Measurements from ENCODE around the gene BIRC7.
"Not testable (repeated sequence)": the region's sequence is repeated elsewhere in the genome, so short reads cannot be mapped to it uniquely, and the experiment has no call there.

BIRC7 gene

GRCh38 chr20:63206878-63207277, 28.8 kb upstream of the BIRC7 start:
- no peak for DNase-seq (ENCODE audit: low read depth in 2 of 3, low spot score in 2 of 3)

GRCh38 chr20:63208346-63208909, 27.3 kb upstream of the BIRC7 start:
- DNase-seq (ENCODE audit: low read depth in 2 of 3, low spot score in 2 of 3): no peak

GRCh38 chr20:63210011-63210605, 25.6 kb upstream of the BIRC7 start:
- no peak for DNase-seq (ENCODE audit: low read depth in 2 of 3, low spot score in 2 of 3)

GRCh38 chr20:63212393-63212730, 23.3 kb upstream of the BIRC7 start:
- DNase-seq (ENCODE audit: low read depth in 2 of 3, low spot score in 2 of 3): no peak

GRCh38 chr20:63212792-63213191, 22.9 kb upstream of the BIRC7 start:
- no peak for DNase-seq (ENCODE audit: low read depth in 2 of 3, low spot score in 2 of 3)

GRCh38 chr20:63214514-63214913, 21.2 kb upstream of the BIRC7 start:
- no peak for DNase-seq (ENCODE audit: low read depth in 2 of 3, low spot score in 2 of 3)

- peak in 1 of 3 experiments; percentile 21 for DNase-seq (ENCODE audit: low read depth in 2 of 3, low spot score in 2 of 3)
Observed at GRCh38 chr20:63215101-63216040, 20.3 kb upstream of the BIRC7 start.

GRCh38 chr20:63216041-63216848, 19.5 kb upstream of the BIRC7 start, which contains the start of gene YTHDF1:
Gene YTHDF1, minus strand, starts transcription at chr20:63216131. Its CDS starts 239 bp downstream, at chr20:63215892.
- DNase-seq (ENCODE audit: low read depth in 2 of 3, low spot score in 2 of 3): peak; percentile 83 to 93 (median 86)

- no peak for DNase-seq (ENCODE audit: low read depth in 2 of 3, low spot score in 2 of 3)
Observed at GRCh38 chr20:63216849-63217471, 18.7 kb upstream of the BIRC7 start.

- DNase-seq (ENCODE audit: low read depth in 2 of 3, low spot score in 2 of 3): no peak
Observed at GRCh38 chr20:63217706-63218105, 18.0 kb upstream of the BIRC7 start.

- DNase-seq (ENCODE audit: low read depth in 2 of 3, low spot score in 2 of 3): no peak
Observed at GRCh38 chr20:63218701-63219446, 16.8 kb upstream of the BIRC7 start.

GRCh38 chr20:63219447-63219821, 16.3 kb upstream of the BIRC7 start:
- no peak for DNase-seq (ENCODE audit: low read depth in 2 of 3, low spot score in 2 of 3)

GRCh38 chr20:63219866-63220521, 15.7 kb upstream of the BIRC7 start:
- no peak for DNase-seq (ENCODE audit: low read depth in 2 of 3, low spot score in 2 of 3)

GRCh38 chr20:63220696-63221399, 14.9 kb upstream of the BIRC7 start:
- DNase-seq (ENCODE audit: low read depth in 2 of 3, low spot score in 2 of 3): no peak

GRCh38 chr20:63221400-63222053, 14.2 kb upstream of the BIRC7 start:
- not testable (repeated sequence) for DNase-seq (ENCODE audit: low read depth in 2 of 3, low spot score in 2 of 3)

- DNase-seq (ENCODE audit: low read depth in 2 of 3, low spot score in 2 of 3): no peak
Observed at GRCh38 chr20:63222541-63222940, 13.2 kb upstream of the BIRC7 start.

GRCh38 chr20:63223121-63223825, 12.4 kb upstream of the BIRC7 start:
- no peak for DNase-seq (ENCODE audit: low read depth in 2 of 3, low spot score in 2 of 3)

- no peak for DNase-seq (ENCODE audit: low read depth in 2 of 3, low spot score in 2 of 3)
Observed at GRCh38 chr20:63223826-63224207, 11.9 kb upstream of the BIRC7 start.
